Ovary (tissue), 9 donors: ENCODE data around the gene APBB2. TPM values are rescaled to one million over a fixed set of nuclear protein-coding genes. Genes with fewer than 3 reads are reported as not detected.
A peak's percentile ranks its signal among the peaks of the same experiment; 100 is the strongest.

ENCODE experiments used
- DNase-seq, 5 donors: peaks; one replicate each; pipeline ENCODE4 v3.0.0-alpha.2; 2019 to 2020
- H3K27ac ChIP-seq, 2 donors: fragments of 200-600 bp; one replicate each; pipeline versions ENCODE4 v1.5.1 to v1.8.0; 2019 to 2022
- H3K27me3 ChIP-seq: fragments of 200-600 bp; one replicate; pipeline ENCODE4 v1.8.0; 2022
- H3K36me3 ChIP-seq: fragments of 200-600 bp; sonication (generic); one replicate; pipeline ENCODE4 v1.5.1; 2019
- H3K4me1 ChIP-seq: one replicate; pipeline ENCODE4 v1.8.1; 2013; ENCODE audit warnings: mild to moderate bottlenecking, moderate library complexity; ENCODE audit not compliant: insufficient read depth
- H3K4me3 ChIP-seq: fragments of 200-600 bp; sonication (generic); one replicate; pipeline ENCODE4 v1.5.1; 2017
- H3K9me3 ChIP-seq, 2 donors: fragments of 200-600 bp in 1 of 2; sonication (generic) in 1 of 2; one replicate each; pipeline versions ENCODE4 v1.5.1 to v1.8.1; 2013 to 2019; ENCODE audit warnings: mild to moderate bottlenecking in 1 of 2, moderate library complexity in 1 of 2
- CTCF ChIP-seq, 3 donors: fragments of 450-650 bp in 2 of 3; fragments of 200-600 bp in 1 of 3; IDR thresholded peaks; one replicate each; pipeline versions ENCODE4 v1.5.1 to v1.8.0; 2016 to 2022; ENCODE audit warnings: antibody characterized with exemption in 3 of 3, mild to moderate bottlenecking in 1 of 3
- EP300 ChIP-seq: sonication (generic); formaldehyde crosslinking; IDR thresholded peaks from one replicate; pipeline ENCODE4 v1.6.1; 2017; ENCODE audit warnings: antibody characterized with exemption
- POLR2A ChIP-seq: fragments of 450-650 bp; IDR thresholded peaks from one replicate; pipeline ENCODE4 v1.6.1; 2017; ENCODE audit warnings: antibody characterized with exemption, mild to moderate bottlenecking, moderate library complexity
- WGBS, 3 donors: extraction: QIAGEN DNeasy Blood & Tissue Kit in 1 of 3; methylation state at CpG; one replicate each; pipeline versions ENCODE4 v1.1.5 to v1.1.7; 2013 to 2017; 5-methylcytosine and 5-hydroxymethylcytosine counted together
- intact Hi-C, 4 donors: fragments of 100-400 bp; cut with DNase I; formaldehyde crosslinking; loops; one replicate each; pipeline versions ENCODE4 v1.11.0 to v1.15.1; 2022 to 2023
- polyA plus RNA-seq, 2 donors: library from polyadenylated mRNA; stranded (reverse); fragments of 200-250 nt in 1 of 2; fragments of 350-450 nt in 1 of 2; fragmentation: Illumina TruSeq in 1 of 2; extraction: RNeasy Lipid Tissue Mini Kit (QIAGEN cat#74804) in 1 of 2; gene quantifications; one replicate each; pipeline ENCODE4 v1.2.3, GENCODE V29; 2013 to 2014
- total RNA-seq, 7 donors: library from RNA; depleted of rRNA in 2 of 7; stranded (reverse); fragments of >200 nt in 2 of 7; fragmentation: NEBNext Ultra II Directional in 3 of 7; extraction: Animal tissue kit (Norgen Biotek cat#: 25700) in 3 of 7; gene quantifications; one replicate each; pipeline versions ENCODE4 v1.1.0 to v1.2.4, GENCODE V29; 2016 to 2023
- donor health status: DM: no; HTN: no; CAD: no; lungs with moderate emphysema.
- donor health status: DM: no; HTN: no; CAD: no.
- donor health status: Bipolar disorder and iron deficiency.
- donor health status: DM: yes; HTN: yes; CAD: no.
- donor health status: DM: no; HTN: no; CAD: no.
- donor health status: DM: yes; HTN: yes; CAD: no.

The APBB2 gene
- total and polyA plus RNA-seq, 9 donors = 30.9 to 163 (median 80.1) TPM

- no peak for DNase-seq
- Histone ChIP-seq H3K4me3 (no peak overlapping the region), H3K36me3 (no peaks in the 10 kb centered on the region), H3K9me3 (no peaks in the 10 kb centered on the region), H3K27me3 (no peaks in the 10 kb centered on the region), H3K27ac (no peak overlapping the region), H3K4me1 (peaks cover 2% of the 10 kb centered on the region)
- WGBS, 3 donors = 34 to 48% (median 44%) methylated on average over 3 of the region's 3 CpGs
- no peak for TF ChIP-seq CTCF (IDR thresholded peaks at IDR 0.05)
- no peak for TF ChIP-seq EP300
- TF ChIP-seq POLR2A = no peak
- intact Hi-C loops = no loop called here
Measured at GRCh38 chr4:40986375-40986774, 228.0 kb downstream of the APBB2 start.

- no peak for TF ChIP-seq POLR2A
- TF ChIP-seq EP300 = no peak
- no peak for TF ChIP-seq CTCF (IDR thresholded peaks at IDR 0.05)
- Histone ChIP-seq H3K36me3 (no peaks in the 10 kb centered on the region), H3K27ac (no peak overlapping the region), H3K9me3 (no peaks in the 10 kb centered on the region), H3K4me3 (no peak overlapping the region), H3K27me3 (no peaks in the 10 kb centered on the region), H3K4me1 (peaks cover 2% of the 10 kb centered on the region)
- 47 to 56% (median 52%) methylated on average over 4 of the region's 4 CpGs for WGBS, 3 donors
- intact Hi-C loops = loop anchor here in 1 of 4 donors (5.0 kb wide), 1 partner anchor 228 kb away; the partner anchor contains the start of gene APBB2
- DNase-seq = peak in 1 of 5 donors; percentile 23
Measured at GRCh38 chr4:40984051-40984450, 230.3 kb downstream of the APBB2 start.

- WGBS, 3 donors = 36 to 44% (median 37%) methylated on average over 1 of the region's 1 CpG
- Histone ChIP-seq H3K27ac (no peak overlapping the region), H3K9me3 (no peaks in the 10 kb centered on the region), H3K27me3 (no peaks in the 10 kb centered on the region), H3K4me3 (no peak overlapping the region), H3K36me3 (no peaks in the 10 kb centered on the region), H3K4me1 (peaks cover 2% of the 10 kb centered on the region)
- no peak for DNase-seq
- TF ChIP-seq CTCF (IDR thresholded peaks at IDR 0.05) = no peak
- TF ChIP-seq POLR2A = no peak
- no peak for TF ChIP-seq EP300
- intact Hi-C loops = loop anchor here in 1 of 4 donors (5.0 kb wide), 1 partner anchor 232 kb away; the partner anchor contains the start of gene APBB2
Measured at GRCh38 chr4:40980318-40980883, 233.9 kb downstream of the APBB2 start.

GRCh38 chr4:40978548-40978947 lies 235.8 kb downstream of the APBB2 start:
- peaks cover under 1% of the 10 kb centered on the region for H3K4me1 ChIP-seq
- no peaks in the 10 kb centered on the region for H3K27me3 ChIP-seq
- H3K27ac ChIP-seq = no peak overlapping the region
- no peak for DNase-seq
- no peaks in the 10 kb centered on the region for H3K36me3 ChIP-seq
- no peak overlapping the region for H3K4me3 ChIP-seq
- no peaks in the 10 kb centered on the region for H3K9me3 ChIP-seq
- intact Hi-C loops = loop anchor here in 2 of 4 donors (10.0 kb wide), 2 partner anchors 54 to 236 kb away; partner anchors contain the start of gene APBB2 (in 1 of the 2)
- TF ChIP-seq CTCF (IDR thresholded peaks at IDR 0.05) (no peak), POLR2A (no peak), EP300 (no peak)
- 83 to 94% (median 91%) methylated on average over 5 of the region's 5 CpGs for WGBS, 3 donors
